Panc1 (cell line): ENCODE data around the gene PGM2.

Source experiments
- TF ChIP-seq, protein P1 (sequence below): fragments of 450-650 bp; IDR thresholded peaks from 2 replicates; pipeline ENCODE4 v1.5.1; 2017; ENCODE audit warnings: mild to moderate bottlenecking
- TF ChIP-seq, protein P2 (sequence below), 2 experiments: IDR thresholded peaks; 2 replicates each; pipeline ENCODE4 v1.6.1; 2011 to 2012; ENCODE audit warnings: low read depth in 2 of 2, control low read depth in 1 of 2, low read length in 1 of 2, mild to moderate bottlenecking in 1 of 2, moderate library complexity in 1 of 2; ENCODE audit not compliant: insufficient read depth in 1 of 2

DNA sequence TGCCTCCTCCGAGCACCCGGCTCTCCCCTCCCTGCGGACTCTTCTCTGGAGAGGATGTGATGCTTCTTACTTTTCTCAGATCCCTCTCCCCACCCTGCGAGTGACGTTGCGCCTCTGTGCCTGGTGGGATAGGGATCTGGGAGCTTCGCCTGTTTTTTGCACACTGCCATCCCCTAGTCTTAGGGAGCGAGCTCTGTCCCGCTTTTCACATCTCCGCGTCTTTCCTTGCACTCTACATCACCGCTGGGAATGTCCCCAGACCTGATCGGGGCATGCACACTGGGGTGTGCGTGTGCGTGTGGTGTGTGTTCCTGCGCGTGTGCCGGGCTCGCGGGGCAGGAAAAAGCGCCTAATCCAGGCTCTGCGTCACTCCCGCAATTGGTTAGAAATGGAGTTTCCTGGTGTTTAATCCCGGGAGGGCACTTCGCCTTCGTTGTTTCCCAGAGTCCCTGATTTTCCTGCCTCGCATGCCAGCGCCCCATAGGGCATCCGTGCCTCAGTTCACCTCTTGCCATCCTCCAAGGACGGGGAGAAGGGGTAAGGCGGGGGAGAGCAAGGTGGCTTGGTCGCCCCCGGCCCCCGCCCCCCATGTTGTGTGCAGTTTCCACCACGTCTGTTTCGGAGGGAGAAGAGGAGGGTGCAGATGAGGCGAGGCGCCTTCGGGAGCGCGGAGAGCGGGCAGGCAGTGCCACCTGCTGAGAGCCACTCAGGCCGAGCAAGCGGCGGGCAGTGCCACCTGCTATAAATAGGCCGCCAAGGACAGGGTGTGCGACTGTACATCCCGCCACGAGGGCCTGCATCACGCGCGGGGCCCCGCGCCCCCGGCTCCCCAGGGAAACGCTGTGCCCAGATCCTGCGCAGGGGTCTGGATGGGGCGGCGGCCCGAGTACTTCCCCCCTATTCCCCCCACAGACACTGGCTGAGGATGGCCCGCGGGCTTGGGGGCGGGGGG, 63.6 kb downstream of the PGM2 start:
- TF ChIP-seq, protein P1, sequence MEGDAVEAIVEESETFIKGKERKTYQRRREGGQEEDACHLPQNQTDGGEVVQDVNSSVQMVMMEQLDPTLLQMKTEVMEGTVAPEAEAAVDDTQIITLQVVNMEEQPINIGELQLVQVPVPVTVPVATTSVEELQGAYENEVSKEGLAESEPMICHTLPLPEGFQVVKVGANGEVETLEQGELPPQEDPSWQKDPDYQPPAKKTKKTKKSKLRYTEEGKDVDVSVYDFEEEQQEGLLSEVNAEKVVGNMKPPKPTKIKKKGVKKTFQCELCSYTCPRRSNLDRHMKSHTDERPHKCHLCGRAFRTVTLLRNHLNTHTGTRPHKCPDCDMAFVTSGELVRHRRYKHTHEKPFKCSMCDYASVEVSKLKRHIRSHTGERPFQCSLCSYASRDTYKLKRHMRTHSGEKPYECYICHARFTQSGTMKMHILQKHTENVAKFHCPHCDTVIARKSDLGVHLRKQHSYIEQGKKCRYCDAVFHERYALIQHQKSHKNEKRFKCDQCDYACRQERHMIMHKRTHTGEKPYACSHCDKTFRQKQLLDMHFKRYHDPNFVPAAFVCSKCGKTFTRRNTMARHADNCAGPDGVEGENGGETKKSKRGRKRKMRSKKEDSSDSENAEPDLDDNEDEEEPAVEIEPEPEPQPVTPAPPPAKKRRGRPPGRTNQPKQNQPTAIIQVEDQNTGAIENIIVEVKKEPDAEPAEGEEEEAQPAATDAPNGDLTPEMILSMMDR: peak; percentile 18; the same call in 1 of the 2 replicates
- TF ChIP-seq, protein P2, sequence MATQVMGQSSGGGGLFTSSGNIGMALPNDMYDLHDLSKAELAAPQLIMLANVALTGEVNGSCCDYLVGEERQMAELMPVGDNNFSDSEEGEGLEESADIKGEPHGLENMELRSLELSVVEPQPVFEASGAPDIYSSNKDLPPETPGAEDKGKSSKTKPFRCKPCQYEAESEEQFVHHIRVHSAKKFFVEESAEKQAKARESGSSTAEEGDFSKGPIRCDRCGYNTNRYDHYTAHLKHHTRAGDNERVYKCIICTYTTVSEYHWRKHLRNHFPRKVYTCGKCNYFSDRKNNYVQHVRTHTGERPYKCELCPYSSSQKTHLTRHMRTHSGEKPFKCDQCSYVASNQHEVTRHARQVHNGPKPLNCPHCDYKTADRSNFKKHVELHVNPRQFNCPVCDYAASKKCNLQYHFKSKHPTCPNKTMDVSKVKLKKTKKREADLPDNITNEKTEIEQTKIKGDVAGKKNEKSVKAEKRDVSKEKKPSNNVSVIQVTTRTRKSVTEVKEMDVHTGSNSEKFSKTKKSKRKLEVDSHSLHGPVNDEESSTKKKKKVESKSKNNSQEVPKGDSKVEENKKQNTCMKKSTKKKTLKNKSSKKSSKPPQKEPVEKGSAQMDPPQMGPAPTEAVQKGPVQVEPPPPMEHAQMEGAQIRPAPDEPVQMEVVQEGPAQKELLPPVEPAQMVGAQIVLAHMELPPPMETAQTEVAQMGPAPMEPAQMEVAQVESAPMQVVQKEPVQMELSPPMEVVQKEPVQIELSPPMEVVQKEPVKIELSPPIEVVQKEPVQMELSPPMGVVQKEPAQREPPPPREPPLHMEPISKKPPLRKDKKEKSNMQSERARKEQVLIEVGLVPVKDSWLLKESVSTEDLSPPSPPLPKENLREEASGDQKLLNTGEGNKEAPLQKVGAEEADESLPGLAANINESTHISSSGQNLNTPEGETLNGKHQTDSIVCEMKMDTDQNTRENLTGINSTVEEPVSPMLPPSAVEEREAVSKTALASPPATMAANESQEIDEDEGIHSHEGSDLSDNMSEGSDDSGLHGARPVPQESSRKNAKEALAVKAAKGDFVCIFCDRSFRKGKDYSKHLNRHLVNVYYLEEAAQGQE (IDR thresholded peaks at IDR 0.05; ENCODE audit: insufficient read depth in 1 of 2, low read depth in 2 of 2, low read length in 1 of 2): no peak
